ENCODE measurements around the gene CCDC190. TPM values are rescaled to one million over a fixed set of nuclear protein-coding genes. Genes with fewer than 3 reads are reported as not detected.

Gene CCDC190
- total and polyA plus RNA-seq, 2 of the 8 experiments (the other 6 are each of a cell fraction or from before 2014, with no cell fraction given): not detected

DNA sequence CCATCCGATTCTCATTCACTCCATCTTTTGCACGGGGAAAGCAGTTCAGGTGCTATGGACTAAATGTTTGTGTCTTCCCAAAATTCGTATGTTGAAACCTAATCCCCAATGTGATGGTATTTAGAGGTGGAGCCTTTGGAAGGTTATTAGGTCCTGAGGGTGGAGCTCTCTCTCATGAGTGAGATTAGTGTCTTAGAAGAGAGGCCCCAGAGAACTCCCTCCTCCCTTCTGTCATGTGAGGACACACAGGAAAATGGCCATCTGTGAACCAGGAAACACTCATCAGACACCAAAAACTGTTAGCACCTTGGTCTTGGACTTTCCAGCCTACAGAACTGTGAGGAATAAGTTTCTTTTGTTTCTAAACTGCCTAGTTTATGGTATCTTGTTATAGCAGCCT, 15.8 kb upstream of the CCDC190 start (continued):
- no peak for TF ChIP-seq JUN (IDR thresholded peaks at IDR 0.05; ENCODE audit: low read depth, low read length)
- no peak for TF ChIP-seq SAP30 (IDR thresholded peaks at IDR 0.05; ENCODE audit: insufficient read depth, insufficient replicate concordance, low read length)
